Stimulated activated CD4-positive, alpha-beta T cell treated with anti-CD3 and anti-CD28 coated beads, TNF-alpha, amount 100 ng/mL, for 24 hours (primary cell): Measurements from ENCODE around the gene TCP11.

Experiments used
- DNase-seq, 3 experiments: peaks; one replicate each; pipeline ENCODE4 v3.0.0-alpha.2; 2020; ENCODE audit warnings: low read depth in 3 of 3

TCP11 gene

DNA sequence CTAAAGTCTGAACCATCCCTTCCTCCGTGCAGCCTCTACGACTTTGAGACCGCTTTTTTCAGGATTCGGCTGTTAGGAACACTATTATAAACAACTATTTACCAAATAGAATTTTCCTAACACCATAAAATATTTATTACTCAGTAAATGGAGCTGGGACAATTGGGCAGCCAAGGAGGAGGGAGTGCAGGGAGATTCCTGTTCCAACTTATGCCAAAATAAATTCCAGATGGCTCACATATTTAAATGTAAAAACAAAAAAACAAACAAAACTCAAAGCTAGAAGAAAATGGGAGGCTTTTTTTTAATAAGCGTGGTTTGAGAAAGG, 48.1 kb downstream of the TCP11 start:
- DNase-seq: no peak

DNA sequence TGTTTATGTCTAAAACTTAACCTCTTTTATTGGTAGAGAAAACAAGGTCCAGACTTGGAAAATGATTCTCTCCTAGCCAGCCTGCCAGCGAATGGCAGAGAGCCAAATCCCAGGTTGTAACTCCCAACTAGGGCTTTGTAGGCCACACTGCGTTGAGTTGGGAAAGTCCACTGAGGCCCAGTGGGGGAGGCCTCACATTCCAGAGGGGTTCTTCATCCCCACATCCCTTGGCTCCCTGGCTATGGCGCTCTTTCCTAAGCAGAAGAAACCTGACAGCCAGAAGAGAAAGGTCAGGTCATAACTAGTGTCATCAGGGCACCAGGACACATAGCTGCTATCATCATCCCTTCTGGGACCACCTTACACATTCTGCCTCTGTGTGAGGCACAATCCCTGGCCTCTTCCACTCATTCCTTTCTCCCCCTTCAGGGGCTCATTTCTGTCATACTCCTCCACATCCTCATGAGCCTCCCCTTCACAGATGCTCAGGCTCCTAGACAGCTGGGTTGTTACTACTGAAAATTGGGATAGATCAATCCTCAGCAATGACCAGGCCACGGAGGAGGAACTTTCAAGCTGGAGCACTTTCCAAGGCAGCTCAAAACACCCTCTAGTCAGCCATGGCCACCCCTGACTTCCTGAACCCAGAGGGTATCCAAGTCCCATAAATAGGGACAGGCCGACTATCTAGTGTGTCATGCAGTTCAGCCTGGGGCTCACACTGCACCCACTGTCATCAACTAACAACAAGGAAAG, 48.6 kb downstream of the TCP11 start:
- no peak for DNase-seq

DNA sequence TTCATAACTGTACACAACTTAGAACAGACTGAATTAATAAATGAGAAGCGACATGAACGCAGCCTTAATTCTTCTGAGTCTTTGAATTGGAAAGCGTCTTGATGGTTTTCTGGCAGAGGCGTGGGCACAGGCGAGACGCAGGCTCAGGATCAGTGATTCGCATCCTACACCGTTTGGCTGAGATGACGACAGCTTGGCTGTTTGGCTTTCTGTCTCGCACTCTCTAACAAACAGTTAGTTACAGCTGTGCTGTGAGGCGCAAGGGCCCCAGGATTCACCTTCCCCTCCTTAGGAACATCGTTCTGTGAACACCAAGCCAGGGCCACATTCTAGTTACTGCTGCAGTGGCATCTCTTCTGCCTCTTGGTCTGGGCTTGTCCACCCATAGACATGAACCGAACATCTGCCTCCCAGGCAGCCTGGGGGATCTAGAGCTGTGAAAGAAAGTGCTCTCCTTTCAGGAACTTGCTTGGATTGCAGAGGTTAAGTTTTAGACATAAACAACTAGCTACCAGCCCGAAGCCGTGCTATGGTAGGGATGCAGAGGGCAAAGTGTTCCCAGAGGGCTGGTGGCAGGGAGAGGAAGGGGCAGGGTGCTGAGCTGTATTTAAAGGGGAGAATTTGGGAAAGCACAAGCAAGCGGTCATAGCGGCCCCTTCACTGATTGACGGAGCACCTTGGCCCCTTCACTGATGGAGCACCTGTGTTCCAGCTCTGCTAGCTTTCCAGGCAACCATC, 49.6 kb downstream of the TCP11 start:
- DNase-seq: no peak

DNA sequence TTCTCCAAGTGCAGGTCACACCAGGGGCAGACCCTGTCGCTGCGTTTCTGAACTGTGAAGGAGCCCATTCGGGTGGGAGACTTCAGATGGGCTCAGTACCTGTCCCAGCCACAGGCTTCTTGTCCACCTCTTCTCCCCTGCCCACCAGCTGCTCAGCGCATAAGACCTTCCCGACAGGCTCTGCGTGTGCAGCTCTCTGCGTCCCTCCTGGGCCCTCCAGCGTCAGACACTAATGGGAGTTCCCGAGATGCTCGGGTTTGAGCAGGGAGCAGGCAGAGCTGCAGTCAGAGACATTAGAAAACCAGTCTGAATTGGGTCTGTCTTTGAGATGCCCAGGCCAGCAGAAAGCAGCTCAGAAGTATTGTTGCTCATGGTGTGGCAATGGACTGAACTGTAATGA, 50.4 kb downstream of the TCP11 start:
- no peak for DNase-seq

DNA sequence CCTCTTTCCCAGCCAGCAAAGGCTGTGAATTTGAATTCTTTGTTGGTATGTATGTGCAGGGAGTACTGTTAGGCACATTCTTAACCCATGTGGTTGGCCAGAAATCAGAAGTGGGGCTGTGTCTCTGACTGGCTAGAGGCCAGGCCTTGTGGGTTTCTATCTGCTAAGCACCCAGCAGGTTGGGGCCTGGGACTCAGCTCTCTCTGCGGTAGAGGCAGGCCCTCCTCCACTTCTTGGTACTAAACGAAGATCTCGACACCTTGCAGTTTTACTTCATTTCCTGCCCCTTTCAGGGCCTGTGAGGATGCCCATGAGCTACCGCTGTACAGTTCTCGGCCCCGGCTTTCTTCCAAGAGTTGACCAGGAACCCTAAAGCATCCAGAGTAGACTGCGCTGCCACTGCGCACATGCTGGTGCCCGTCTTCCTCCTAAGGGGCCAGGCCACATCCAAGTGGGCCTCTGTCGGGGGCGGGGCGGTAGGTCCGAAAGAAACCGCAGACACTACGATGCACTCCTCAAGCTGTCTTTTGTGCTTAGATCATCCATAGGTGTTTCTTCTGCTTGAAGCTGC, 51.1 kb downstream of the TCP11 start:
- DNase-seq: no peak

DNA sequence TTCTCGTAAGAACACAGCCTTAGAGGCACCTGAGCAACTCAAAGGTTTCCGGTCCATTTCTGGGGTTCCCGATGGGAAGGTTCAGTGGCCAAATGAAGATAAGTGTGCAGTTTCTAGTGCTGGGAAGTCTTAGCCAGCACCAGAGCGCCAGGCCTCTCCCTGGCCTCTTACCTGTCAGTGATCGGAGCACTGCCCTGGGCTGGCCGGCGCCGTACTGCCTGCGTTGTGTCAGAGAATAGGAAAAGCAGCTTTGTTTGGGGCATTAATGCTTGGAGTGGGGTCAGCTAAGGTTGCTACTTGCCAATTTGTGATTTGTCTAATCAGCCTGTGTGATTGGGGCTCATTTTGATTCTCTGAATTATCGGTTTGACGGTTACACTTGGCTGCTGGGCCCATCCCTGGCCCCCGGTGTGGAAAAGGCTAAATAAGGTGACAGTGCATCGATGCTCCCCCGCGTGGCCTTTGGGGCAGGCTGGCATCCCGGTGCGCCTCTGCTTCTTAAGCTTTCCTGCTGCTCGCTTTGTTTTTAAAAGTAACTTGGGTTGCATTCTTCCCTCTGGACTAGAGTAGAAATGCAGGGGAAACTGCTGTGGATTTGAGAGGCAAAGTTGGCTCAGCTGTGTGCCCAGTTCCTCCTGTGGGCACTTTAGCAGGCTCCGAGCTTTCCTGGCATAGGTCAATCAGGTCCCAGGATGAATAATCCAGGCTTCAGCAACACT, 51.8 kb downstream of the TCP11 start:
- DNase-seq: no peak

DNA sequence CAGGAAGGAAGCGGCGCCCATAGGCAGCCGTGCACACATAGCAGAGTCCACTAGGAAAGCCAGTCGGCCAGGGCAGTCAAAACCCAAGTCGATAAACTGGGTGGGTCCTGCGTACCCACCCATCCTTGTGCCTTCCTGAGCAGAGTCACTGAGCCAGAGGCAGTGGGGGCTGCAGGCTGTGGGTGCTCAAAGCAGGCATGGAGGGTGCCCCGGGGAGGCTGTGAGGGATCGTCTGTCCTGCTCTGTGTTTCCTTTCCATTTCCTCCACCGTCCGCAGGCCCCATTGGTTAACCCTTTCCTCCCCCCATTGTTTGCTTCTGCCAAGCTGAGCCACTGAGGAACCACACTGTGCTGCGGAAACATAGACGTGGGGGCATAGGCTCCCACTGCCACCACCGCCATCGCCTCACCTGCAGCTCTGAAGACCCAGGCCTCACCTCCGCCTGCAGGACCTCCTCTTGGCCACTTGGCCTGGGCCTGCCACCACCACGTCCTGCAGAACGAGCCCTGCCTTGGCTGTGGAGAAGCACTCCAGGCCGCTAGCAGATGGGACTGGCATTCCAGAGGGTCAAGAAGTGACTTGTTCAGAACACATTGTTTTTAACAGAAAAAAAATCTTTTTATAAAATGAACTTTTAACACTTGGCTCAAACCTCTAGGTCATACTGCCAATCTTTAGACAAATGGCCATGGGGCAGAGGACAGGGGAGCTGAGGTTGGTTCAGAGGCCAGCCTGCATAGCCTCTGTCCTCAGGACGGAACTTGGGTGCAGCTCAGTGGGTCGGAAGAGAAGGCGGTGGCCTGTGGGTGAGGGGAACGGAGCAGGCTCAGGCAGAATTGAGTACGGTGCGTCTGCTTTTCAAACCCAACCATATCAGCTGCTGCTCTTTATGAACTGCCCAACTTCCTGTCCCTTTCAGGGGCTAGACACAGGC, 52.6 kb downstream of the TCP11 start:
- DNase-seq: no peak

DNA sequence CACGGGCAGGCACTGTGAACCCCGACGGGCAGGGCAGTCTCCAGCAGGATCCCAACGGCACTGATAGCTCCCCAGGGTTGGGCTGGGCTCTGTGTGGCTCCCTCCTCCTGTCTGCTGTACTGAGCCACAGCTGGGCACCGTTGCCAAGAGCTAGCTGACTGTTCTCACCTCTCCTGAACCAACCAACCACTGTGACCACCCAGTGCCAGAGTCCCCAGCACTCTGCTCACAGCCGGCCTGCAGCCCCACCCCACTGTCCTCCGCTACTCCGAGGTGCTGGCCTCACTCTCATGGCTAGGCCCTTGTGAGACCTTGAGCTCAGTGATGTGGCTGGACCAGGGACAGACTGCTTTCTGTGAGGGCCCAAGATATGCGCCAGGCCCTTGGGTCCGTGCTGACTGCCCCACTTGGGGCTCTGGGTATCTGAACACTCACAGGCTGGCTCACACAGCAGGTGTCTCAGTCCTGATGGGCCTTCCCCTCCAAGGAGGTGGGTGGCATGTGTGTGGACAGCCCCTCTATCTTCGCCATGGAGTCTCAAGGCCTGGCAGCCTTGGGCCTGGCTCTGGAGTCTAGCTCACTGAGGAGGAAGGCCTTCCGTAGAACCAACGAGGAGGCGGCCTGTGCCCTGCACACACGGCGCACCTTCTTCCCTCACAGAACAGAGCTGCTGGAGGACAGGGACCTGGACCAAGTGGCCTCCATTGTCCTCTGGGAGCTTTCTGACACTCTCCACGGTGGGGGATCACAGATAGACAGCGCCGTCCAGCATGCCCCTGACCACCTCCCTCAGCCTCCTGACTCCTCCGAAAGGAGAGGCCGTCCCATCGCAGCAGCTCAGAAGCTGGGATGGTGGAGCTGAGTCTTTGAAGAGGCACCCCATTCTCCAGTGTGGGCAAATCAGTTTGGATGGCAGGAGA, 53.5 kb downstream of the TCP11 start:
- no peak for DNase-seq

DNA sequence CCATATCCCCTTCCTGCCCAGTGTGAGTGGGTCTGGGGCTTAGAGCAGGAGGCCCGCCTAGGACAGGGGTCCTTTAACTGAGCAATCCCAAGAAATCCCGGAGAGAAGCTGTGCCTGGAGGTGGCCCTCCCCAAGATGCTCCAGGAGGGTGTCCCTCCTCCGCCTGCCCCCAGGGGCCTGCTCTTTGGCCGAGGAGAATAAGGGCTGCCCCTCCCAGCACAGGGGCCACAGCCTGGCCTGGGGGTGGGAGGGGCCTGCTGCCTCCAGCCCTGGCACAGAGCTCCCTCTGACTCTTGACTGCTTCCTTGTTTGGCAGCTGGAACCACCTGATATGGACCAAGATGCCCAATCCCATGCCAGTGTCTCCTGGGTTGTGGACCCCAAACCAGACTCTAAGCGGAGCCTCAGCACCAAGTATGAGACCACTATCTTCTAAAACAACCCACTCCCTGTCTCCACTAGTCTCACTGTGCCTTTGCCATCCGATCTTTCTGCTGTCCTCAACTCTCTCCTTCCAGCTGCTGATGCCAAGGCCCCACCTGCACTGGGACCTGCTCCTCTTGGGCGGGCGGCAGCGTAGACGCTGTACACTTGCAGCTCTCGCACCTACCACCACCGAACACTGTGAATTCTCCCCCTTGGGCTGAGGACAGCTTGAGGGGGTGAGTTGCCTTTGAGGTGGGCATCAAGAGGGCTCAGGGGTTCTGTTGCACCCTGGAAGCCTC, 54.3 kb downstream of the TCP11 start:
- DNase-seq: no peak

DNA sequence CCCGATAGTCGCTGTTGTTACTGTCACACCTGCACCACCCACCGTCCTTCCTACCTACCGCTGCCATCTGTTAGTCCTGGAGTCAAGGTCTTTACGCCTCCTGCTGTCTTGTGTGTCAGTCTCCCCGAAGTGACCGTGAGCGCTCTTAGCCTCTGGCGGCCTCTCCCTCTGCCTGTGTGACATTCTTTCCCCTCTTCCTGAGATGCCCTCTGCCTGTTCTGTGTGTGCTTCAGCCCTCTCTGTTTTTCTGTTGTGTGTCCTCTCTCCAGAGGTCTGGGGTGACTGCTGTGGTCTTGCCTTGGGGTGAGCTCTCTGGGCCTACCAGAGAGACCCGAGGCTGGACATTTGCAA, 54.9 kb downstream of the TCP11 start:
- no peak for DNase-seq

DNA sequence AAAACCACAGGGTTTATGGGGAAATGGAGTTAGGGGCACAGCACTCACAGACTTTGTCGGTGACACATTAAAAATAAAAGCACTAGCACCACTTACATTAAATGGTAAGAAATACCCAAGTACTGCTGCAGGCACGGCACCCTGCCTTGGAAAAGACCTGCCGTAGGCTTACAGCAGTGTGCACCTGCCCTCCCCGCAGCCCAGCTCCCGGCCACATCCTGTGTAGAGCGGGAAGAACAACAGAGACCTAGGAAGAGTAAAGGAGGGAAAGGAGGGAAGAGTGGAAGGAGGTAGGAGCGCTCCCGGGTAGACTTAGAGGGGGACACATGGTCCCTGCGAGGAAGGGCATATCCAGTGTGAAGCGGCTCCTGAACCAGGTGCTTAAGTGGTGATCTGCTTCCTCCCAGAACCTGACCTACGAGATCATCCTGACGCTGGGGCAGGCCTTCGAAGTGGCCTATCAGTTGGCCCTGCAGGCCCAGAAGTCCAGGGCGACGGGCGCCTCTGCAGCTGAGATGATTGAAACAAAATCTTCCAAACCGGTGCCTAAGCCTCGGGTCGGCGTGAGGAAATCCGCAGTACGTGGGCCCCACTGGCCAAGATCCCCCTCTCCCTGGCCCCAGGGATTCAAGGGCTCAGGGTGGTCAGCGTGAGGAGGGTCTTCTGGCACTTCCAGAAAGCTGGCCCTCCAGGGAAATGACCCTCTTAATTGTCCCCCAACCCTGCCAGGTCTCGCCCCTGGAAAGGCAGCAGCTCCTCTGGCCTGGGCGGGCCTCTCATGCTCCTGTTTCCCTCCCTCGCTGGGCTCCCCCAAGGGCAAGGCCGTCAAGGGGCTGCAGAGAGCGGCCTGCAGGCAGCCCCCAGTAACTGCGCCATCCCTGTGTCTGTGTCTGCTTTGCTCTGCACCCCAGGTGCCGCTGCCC, 55.5 kb downstream of the TCP11 start:
- no peak for DNase-seq

DNA sequence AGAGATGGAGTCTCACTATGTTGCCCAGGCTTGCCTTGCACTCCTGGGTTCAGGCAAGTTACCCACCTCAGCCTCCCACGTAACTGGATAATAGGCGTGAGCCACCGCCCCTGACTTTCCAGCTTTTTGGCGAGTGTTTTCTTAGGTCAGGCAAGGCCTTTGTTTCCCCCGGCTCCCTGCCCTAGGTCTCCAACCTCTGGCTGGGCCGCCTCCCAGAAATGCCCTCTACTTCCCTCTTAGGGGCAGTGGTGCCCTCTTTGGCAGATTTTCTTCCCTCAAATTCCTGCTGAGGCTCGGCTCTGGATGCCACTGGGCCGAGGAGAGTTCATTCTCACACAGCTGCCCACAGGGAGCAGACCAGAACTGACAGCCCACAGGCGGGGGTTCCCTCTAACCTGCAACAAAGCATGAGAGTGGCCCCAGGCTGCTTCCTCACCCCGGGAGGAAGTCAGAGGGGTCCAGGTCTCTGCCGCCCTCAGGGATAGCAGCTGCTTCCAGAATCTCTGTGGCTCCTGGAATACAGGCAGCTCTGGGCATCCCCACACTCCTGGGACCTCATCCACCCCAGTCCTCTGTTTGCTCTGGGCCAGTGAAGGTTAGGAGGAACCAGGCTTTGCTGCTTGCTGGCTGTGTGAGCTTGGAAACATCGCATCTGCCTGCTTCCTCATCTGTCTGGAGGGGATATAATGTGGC, 56.5 kb downstream of the TCP11 start:
- DNase-seq: no peak

DNA sequence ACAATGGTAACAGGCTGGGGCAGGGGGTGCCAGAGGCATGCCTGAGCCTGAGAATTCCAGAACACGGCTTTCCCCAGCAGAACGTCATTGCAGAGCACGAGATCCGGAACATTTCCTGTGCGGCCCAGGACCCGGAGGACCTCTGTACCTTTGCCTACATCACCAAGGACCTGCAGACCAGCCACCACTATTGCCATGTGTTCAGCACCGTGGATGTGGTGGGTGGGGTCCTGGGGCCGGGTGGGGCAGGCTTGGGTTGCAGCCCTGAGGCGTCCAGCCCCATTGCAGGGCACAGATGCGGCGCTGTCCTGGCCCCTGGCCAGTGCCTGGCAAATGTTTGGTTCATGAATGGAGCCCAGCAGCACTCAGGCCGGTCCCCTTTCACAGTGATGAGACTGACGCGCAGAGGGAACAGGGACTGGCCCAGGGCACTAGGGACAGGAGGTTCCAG, 57.1 kb downstream of the TCP11 start:
- no peak for DNase-seq

DNA sequence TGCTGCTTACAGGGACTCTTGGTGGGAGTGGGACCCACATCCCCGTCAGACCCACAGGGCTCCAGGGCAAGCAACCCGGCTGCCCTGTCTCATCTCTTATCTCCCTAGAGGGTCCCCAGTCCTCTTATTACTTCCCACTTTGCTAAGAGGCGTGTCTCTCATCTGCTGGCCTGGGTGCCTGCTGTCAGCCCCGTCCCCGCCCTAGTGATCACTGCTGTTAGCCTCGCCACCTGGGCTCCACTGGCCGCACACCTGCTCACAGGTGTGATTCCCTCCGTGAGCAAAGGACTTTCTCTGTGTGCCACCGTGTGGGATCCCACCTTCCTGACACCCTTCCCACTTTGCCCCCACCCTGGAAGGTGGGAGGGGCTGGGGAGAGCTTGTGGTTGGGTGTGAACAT, 57.6 kb downstream of the TCP11 start:
- no peak for DNase-seq

DNA sequence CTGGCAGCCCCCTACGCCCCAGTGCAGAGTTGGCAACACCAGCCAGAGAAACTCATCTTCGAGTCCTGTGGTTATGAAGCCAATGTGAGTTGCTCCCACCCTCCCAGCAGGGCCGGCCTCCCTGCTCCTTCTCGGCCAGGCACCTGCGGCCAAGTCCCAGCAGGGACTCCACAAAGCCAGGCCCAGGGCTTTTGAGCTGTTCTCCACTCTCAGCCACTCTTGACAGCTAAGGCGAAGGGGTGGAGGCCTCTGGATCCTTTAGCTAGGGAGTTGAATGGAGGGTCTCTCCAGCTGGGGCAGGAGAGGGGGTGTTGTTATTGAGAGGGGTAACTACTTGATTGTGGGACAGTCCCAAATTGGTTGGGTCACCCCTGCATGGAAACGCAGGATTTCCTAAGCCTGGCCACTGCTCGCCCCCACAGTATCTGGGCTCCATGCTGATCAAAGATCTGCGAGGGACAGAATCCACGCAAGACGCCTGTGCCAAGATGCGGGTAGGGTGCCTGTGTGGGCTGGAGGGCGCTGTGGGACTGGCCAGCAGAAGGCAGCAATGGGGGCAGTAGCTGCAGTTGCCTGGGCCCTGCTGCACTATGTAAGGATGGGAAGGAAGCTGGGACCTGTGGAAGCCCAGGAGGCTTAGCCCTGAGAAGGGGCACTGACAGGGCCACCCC, 58.3 kb downstream of the TCP11 start:
- DNase-seq: no peak

DNA sequence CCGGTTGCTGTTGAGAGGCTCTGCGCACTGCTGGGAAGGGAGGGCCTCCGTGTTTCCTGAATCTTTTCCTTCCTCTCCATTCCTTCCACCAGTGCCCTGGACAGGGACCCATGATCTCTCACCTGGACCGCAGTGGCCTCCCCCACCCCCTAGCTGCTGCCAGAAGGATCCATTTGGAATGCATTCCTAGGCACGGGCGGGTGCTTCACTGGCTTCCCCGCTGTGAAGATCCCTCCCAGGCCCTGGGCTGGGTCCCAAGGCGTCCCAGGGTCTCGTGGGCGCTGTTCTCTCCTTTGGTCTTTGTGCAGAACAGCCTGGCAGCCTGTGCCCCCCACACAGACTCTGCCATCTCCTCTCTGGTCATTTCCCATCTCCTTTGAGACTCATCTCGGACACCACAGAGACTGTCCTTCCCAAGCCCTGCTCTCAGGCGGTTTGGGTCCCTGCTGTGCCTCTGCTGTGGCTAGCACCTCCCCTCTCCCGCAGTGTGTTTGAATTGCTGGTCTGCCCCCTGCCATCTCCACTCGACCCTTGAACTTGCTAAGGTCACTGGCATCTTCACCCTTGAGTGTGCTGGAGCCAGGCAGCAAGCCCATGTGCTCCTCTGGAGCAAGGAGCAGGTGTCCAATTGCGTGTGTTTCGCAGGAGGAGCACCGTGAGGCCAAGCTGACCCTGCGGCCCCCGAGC, 59.0 kb downstream of the TCP11 start:
- DNase-seq: no peak

DNA sequence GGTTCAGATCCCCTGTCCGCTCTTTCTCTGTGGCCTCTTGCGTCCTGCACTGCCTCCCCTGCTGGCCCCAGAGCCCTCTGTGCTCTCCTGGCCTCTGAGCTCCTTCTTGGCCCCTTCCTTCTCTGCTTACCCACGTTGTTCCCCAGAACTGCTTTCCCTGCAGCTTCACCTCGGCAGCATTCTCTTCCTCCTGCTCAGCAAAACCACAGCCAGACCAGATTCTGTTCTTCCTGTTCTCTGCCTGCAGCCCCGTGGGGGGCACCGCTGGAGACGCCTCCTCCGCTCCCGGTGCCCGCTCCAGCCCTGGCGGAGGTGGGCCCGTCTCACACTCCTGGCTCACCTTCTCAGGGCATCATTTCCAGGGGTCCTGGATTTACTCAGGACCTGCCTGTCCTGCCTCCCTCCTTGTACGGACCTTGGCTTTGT, 59.7 kb downstream of the TCP11 start:
- no peak for DNase-seq
